Fibroblast of villous mesenchyme (primary cell): ENCODE data around the gene HYAL3. TPM values are rescaled to one million over a fixed set of nuclear protein-coding genes. Genes with fewer than 3 reads are reported as not detected.
"Not testable (repeated sequence)": the region's sequence is repeated elsewhere in the genome, so short reads cannot be mapped to it uniquely, and the experiment has no call there.

Source experiments
- DNase-seq: peaks from one replicate; pipeline ENCODE4 v3.0.0-alpha.2; 2010; ENCODE audit warnings: low read depth
- H3K4me3 ChIP-seq: 2 replicates; pipeline ENCODE4 v1.5.1; 2011; ENCODE audit warnings: low read depth, mild to moderate bottlenecking, low read length
- total RNA-seq: library from RNA; depleted of rRNA; stranded (reverse); fragments of >200 nt; gene quantifications from 2 replicates; pipeline ENCODE4 v1.2.3, GENCODE V29; 2012
- TF ChIP-seq, protein P1 (sequence below): IDR thresholded peaks from 2 replicates; pipeline ENCODE4 v1.5.1; 2012; ENCODE audit warnings: low read depth, mild to moderate bottlenecking, low read length; ENCODE audit not compliant: insufficient read depth

Gene HYAL3
- total RNA-seq, 1 donor: 6.5 TPM

DNA sequence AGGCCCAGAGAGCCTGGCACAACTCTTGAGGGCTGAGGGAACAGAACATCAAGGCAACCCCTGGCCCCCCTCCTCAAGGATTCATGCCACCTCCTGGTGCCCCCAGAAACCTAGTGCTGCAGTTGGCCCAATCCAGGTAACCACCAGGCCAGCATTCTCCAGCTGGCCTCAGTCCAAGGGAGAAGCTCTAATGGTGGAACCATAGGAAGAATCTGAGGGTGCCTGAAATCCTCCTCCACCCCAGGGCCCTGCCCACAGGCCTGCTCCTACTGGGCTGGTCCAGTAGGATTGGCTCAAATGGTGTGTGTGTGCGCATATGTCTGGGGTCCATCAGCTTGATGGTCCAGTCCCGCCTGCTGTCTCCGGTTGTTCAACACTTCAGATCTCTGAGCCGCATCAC lies 15.6 kb upstream of the HYAL3 start:
- no peak overlapping the region for H3K4me3 ChIP-seq
- DNase-seq: no peak
- TF ChIP-seq, protein P1, sequence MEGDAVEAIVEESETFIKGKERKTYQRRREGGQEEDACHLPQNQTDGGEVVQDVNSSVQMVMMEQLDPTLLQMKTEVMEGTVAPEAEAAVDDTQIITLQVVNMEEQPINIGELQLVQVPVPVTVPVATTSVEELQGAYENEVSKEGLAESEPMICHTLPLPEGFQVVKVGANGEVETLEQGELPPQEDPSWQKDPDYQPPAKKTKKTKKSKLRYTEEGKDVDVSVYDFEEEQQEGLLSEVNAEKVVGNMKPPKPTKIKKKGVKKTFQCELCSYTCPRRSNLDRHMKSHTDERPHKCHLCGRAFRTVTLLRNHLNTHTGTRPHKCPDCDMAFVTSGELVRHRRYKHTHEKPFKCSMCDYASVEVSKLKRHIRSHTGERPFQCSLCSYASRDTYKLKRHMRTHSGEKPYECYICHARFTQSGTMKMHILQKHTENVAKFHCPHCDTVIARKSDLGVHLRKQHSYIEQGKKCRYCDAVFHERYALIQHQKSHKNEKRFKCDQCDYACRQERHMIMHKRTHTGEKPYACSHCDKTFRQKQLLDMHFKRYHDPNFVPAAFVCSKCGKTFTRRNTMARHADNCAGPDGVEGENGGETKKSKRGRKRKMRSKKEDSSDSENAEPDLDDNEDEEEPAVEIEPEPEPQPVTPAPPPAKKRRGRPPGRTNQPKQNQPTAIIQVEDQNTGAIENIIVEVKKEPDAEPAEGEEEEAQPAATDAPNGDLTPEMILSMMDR: no peak

DNA sequence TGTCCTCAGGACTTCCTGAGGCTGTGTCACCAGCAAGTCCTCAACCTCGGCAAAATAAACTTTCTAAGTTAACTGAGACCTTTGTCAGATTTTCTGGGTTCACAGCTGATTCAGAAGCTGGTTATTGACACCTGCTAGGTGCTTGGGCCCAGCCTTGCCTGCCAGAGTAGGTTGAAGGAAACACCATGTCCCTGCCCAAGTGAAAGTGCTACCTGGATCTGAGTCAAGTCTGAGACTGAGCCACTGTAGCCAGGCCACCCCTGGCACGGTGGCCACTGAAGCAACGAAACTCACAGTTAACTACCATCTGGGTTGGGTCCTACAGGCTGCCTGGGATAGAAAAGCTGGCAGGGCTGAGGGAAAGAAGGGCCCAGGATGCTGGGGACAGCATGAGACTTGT lies 15.1 kb upstream of the HYAL3 start:
- TF ChIP-seq, protein P1: no peak
- no peak overlapping the region for H3K4me3 ChIP-seq
- DNase-seq: no peak

DNA sequence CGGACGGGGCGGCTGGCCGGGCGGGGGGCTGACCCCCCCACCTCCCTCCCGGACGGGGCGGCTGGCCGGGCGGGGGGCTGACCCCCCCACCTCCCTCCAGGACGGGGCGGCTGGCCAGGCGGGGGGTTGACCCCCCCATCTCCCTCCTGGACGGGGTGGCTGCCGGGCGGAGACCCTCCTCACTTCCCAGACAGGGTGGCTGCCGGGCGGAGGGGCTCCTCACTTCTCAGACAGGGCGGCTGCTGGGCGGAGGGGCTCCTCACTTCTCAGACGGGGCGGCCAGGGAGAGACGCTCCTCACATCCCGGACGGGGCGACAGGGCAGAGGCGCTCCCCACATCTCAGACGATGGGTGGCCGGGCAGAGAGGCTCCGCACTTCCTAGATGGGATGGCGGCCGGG lies 12.8 kb upstream of the HYAL3 start:
- not testable (repeated sequence) for DNase-seq

DNA sequence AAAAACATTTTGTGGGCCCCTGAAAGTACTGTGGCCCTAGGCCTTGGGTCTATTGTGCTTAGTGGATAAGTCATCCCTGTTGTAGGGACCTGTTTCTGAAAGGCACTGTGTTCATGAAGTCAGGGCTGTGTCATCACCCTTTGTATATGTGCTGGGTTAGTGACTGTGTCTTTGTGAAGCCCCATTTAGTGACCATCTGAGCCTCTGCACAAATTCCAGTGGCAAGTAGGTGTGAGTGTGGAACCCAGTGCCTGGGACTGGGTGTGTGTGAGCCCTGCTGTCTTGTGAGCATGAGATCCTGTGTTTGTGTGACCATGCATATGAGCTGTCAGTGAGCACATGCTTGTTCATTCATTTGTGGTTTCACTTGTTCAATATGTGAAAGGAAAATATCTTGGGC lies 5.4 kb upstream of the HYAL3 start:
- no peak overlapping the region for H3K4me3 ChIP-seq
- DNase-seq: no peak
- TF ChIP-seq, protein P1: no peak

More for the DNA sequence above, 12.8 kb upstream of the HYAL3 start:
- H3K4me3 ChIP-seq: not testable (repeated sequence)

DNA sequence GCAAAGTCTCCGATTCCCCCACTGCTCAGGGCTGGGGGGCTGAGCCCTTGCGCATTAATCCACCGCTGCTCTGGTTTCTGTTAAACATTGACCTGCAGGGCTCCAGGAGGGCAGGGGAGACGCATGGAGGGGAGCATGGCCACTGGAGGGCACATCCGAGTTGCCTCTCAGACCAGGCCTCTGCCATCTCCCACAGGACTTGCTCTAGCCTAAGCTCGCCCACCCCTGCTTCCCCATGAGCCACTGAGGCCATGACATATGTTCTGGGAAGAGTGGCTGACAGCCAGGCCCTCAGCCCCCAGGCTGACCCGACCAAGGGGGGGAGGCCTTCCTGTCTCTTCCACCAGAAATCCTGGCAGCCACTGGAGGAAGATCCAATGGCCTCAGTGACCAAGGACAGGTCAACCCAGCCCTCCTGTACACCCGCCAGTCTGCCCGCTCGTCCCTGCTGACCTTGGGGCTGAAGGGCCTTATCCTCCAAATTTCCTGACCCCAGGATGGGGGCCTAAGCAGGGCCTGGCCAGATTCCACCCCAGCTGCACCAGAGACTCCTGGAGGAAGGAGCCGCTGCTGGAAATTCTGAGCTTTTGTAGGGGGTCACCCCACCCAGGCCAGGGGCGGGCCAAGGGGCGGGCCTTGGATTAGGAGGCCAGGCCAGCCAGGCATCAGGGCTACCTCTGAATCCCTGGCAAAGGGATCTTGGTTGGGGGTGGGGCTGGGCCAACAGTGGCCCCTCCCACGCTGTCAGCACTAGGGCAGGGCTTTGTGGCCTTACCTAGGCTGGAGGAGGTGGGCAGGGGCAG lies 4.0 kb upstream of the HYAL3 start, which contains the start of gene HYAL1:
Gene HYAL1 (minus strand): TSS at position 562 of the 803 bp plus-strand sequence. CDS start 618 bp downstream, outside the sequence.
- no peak within 1 kb of the TSS for H3K4me3 ChIP-seq
- DNase-seq: peak; percentile 30
- TF ChIP-seq, protein P1: peak; percentile 20

DNA sequence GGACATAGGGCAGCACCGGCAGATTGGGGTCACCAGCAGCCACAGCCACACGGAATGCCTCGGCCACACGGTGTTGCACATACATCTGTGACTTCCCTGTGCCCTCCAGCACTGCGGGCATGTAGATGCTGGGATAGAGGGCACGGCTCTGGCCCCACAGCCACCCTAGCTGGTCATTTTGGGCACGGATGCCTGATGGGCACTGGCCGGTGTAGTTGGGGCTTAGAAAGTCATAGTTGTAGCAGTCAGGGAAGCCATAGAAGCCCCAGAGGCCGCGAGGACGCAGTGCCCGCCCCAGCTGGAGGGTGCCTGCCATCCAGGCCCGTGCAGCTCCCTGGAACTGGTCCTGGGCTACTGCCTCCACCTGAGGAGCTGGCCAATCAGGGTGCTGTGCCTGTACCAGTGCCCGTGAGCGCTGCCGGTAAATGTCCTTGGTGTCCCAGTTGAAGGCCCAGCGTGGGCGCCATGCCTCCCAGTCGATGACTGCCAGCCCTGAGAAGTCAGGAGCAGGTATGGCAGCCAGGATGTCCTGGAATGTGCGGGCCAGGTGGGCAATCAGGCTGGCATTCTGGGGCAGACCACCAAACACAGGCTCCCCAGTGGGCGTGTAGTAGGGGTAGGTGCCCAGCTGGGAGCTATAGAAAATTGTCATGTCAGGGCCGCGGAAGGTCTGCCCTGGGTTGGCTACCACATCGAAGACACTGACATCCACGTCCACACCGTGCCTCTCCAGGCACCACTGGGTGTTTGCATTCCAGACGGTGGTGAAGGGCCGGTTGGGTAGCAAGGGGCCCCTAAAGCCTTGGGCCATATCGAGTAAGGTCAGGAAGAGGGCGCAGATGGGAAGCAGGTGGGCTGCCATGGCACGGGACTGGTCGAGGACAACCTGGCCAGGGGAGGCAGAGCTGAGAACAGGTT lies 3.1 kb upstream of the HYAL3 start:
- no peak for DNase-seq
- TF ChIP-seq, protein P1: no peak
- H3K4me3 ChIP-seq: no peak overlapping the region

DNA sequence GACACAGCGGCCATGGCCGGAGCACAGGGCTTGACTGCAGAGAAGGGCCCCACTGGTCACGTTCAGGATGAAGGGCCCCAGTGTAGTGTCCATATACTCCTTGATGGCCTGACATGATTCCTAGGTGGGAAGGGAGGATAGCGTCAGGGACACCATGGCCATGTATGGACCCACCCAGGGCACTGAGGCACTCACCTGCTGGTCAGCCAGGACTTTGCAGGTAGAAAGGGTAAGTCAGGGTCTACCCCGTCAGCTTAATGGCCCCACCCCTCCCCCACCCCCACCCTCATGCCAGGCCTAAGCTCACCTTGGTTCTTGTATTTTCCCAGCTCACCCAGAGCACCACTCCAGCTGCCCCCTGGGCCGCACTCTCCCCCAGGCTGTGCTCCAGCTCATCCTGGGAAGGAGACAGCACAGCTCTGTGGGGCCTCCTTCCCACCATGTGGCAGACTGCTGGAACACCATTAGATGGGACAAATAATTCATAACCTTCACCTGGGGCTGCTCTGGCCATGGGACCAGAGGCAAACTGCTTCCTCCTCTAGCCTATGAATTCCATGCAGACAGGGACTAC lies 1.6 kb upstream of the HYAL3 start:
- H3K4me3 ChIP-seq: no peak overlapping the region
- DNase-seq: no peak
- TF ChIP-seq, protein P1: no peak
